Measurements from ENCODE around the gene LLGL2.

LLGL2 gene

DNA sequence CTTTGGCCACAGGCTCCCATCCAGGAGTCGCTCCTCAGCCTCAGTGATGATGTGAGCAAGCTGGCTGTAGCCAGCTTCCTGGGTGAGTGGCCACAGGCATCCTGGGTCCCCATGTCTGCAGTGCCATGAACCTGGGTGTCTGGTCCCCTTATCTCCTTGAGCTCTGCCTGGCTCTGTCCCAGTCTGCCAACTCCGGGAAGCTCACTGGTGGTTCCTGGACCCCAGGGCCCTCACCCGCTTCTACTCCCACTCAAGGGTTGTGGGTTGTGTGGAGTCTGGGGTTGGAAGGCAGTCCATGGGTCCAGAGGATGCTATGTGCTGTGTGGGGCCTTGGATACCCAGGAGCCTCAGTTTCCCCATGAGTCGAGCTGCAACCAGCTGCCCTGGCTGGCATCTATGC, 96.0 kb downstream of the LLGL2 start:
- H3K36me3 ChIP-seq (ENCODE audit: control insufficient read depth, insufficient read depth, low read length), result peaks cover 27% of the 10 kb centered on the region
- no peak overlapping the region for H3K27ac ChIP-seq (ENCODE audit: low read depth, low read length)
- no peaks in the 10 kb centered on the region for H3K4me1 ChIP-seq (ENCODE audit: control insufficient read depth, insufficient read depth, low read length)
- H3K4me3 ChIP-seq (ENCODE audit: low read length), result no peak overlapping the region
- H3K9ac ChIP-seq (ENCODE audit: low read length), result no peak overlapping the region
- H3K27me3 ChIP-seq (ENCODE audit: control insufficient read depth, insufficient read depth, low read length), result no peaks in the 10 kb centered on the region

DNA sequence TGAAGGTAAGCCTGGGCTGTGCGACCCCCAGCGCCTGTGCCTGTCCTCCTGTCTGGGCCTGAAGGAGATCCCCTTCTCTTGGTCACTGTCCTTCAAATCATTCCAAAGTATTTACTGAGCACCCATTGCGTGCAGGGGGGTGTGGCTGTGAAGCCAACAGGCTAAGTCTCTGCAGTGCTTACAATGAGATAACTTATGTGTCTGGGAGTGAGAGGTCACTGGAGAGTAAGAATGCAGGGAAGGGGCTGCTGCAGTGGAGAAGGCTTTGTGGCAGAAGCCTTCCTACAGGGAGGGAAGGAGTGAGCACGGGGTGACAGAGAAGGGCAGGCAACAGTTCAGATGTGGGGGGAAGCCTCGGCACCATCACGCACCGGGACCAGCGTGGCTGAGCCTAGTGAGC, 96.6 kb downstream of the LLGL2 start:
- H3K36me3 ChIP-seq (ENCODE audit: control insufficient read depth, insufficient read depth, low read length), result peaks cover 27% of the 10 kb centered on the region
- H3K9ac ChIP-seq (ENCODE audit: low read length), result no peak overlapping the region
- H3K4me3 ChIP-seq (ENCODE audit: low read length), result no peak overlapping the region
- H3K27me3 ChIP-seq (ENCODE audit: control insufficient read depth, insufficient read depth, low read length), result no peaks in the 10 kb centered on the region
- H3K4me1 ChIP-seq (ENCODE audit: control insufficient read depth, insufficient read depth, low read length), result no peaks in the 10 kb centered on the region
- no peak overlapping the region for H3K27ac ChIP-seq (ENCODE audit: low read depth, low read length)

DNA sequence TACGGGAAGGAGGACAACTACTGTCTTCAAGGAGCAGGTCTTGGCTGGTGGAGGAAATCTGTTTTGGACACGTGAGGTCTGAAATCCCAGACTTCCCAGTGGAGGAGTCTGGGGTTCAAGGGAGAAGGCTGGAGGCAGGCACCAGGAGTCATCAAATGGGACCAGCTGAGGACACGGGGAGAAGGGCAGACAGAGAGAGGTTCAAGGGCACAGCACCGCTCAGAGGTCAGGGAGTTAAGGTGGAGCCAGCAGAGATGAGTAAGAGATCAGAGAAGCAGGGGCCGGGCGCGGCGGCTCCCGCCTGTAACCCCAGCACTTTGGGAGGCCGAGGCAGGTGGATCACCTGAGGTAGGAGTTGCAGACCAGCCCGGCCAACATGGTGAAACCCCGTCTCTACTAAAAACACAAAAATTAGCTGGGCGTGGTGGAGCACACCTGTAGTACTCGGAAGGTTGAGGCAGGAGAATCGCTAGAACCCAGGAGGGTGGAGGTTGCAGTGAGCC, 97.3 kb downstream of the LLGL2 start:
- H3K27ac ChIP-seq (ENCODE audit: low read depth, low read length), result no peak overlapping the region
- no peaks in the 10 kb centered on the region for H3K27me3 ChIP-seq (ENCODE audit: control insufficient read depth, insufficient read depth, low read length)
- H3K36me3 ChIP-seq (ENCODE audit: control insufficient read depth, insufficient read depth, low read length), result peaks cover 26% of the 10 kb centered on the region
- H3K4me3 ChIP-seq (ENCODE audit: low read length), result no peak overlapping the region
- H3K9ac ChIP-seq (ENCODE audit: low read length), result no peak overlapping the region
- no peaks in the 10 kb centered on the region for H3K4me1 ChIP-seq (ENCODE audit: control insufficient read depth, insufficient read depth, low read length)

DNA sequence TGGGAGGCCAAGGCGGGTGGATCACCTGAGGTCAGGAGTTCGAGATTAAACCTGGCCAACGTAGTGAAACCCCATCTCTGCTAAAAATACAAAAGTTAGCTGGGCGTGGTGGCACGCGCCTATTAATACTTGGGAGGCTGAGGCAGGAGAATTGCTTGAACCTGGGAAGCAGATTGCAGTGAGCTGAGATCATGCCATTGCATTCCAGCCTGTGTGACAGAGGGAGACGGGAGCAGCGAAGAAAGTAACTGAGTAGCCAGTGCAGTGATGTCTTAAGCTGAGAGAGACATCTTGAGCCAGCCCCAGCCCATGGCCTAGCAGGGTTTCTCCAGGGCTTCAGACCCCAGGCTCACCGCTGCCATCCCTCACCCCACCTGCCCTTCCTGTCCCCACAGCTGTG, 97.9 kb downstream of the LLGL2 start:
- Histone ChIP-seq H3K4me1 (ENCODE audit: control insufficient read depth, insufficient read depth, low read length) (no peaks in the 10 kb centered on the region), H3K27ac (ENCODE audit: low read depth, low read length) (no peak overlapping the region), H3K27me3 (ENCODE audit: control insufficient read depth, insufficient read depth, low read length) (no peaks in the 10 kb centered on the region), H3K9ac (ENCODE audit: low read length) (no peak overlapping the region), H3K4me3 (ENCODE audit: low read length) (no peak overlapping the region), H3K36me3 (ENCODE audit: control insufficient read depth, insufficient read depth, low read length) (peaks cover 21% of the 10 kb centered on the region)

DNA sequence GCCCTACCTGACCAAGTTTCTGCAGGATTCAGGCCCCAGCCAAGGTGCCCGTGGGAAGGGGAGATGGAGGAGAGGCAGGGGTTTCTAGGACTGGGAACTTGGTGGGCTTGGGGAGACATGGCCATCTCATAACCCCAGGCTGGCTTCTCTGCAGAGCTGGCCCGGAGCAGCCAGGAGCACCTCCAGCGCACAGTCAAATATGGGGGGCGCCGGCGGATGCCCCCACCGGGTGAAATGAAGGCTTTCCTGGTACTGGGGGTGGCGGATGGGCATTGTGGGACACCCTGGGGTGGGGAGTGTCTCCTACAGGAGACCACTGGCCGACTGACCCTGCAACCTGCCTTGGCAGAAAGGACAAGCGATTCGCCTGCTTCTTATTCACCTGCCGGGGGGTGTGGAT, 98.5 kb downstream of the LLGL2 start:
- Histone ChIP-seq H3K36me3 (ENCODE audit: control insufficient read depth, insufficient read depth, low read length) (peaks cover 15% of the 10 kb centered on the region), H3K4me1 (ENCODE audit: control insufficient read depth, insufficient read depth, low read length) (no peaks in the 10 kb centered on the region), H3K27ac (ENCODE audit: low read depth, low read length) (no peak overlapping the region), H3K9ac (ENCODE audit: low read length) (no peak overlapping the region), H3K27me3 (ENCODE audit: control insufficient read depth, insufficient read depth, low read length) (no peaks in the 10 kb centered on the region), H3K4me3 (ENCODE audit: low read length) (no peak overlapping the region)
